ENCODE results near the gene ROR2.
A peak's percentile ranks its signal among the peaks of the same experiment; 100 is the strongest.

ROR2 gene

DNA sequence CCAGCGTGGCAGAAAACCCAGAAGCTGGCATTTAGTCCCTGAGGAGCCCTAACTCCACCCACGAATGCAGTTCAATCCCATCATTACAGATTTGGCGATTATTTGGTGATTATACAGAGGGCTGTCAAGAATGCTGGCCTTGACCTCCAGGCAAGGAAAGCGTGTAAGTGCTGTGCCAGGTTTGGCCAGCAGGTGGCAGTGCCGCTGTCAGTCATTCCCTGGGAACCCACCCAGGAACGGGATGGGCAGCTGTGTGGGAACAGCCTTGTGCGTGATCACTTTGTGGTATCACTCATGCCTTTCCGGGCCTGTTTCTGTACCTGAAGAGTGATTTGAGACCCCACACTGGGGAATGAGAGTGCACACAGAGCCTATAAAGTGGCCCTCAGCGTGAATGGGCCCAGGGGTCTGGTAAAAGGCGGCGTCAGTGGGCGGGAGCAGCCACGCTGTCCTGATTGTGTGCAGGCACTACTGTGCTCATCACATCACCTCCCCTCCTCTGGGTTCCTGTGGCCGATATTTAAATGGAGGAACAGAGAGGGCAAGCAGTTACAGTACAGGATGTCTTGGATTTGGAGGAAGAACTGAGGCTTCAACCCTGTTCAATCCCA lies 215.6 kb downstream of the ROR2 start:
- no peak for DNase-seq

GRCh38 chr9:91733006-91733624 lies 216.9 kb downstream of the ROR2 start:
- DNase-seq, result no peak

GRCh38 chr9:91732187-91733005 lies 217.6 kb downstream of the ROR2 start:
- no peak for DNase-seq

DNA sequence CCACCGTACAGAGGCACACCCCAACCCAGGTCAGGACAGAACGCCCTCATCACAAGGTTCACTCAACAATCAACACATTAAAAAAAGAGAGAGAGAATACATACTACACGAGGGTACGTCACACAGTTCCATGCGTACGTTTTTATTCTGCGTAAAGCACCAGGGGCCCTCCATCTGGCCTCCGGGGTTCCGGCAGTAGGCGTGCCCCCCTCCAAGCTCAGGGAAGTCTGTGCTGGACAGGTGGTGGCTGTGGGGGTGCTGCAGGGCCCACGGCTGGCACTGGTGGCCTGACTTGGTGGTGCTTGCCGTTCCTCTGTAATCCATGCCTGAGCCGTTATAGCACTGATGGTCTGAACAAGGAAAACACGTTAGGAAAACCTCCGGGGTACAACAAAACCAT lies 219.2 kb downstream of the ROR2 start:
- no peak for DNase-seq

DNA sequence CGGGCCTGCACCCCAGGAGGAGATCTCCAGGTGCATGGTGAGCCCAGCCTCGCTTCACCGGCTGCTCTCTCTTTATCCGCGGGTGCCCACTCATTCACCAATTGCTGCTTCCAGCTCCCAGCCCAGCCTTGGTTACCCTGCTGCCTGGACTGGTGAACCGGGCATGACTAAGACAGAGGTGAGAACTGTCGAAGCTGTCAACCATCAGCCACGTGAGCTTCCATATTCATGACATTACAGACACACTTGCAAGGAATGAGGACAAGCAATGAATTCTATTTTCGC lies 220.5 kb downstream of the ROR2 start:
- DNase-seq, result no peak

DNA sequence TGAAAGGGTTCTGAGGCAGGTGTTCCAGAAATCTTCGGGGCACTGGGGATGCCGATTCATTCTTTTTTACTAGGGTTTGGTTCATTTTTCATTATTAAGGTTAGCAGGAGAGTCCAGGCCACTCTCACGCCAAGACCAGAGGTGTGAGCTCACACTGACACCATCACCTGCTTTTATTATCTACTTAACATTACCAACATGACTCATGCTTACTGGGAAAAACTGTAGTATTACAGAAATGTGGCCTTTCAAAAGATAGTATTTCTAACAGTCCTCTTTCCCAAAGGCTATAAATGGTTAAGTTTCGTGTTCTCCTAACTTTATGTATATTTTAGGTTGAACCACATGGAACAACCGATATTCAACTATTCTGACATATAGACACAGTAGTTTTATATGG lies 222.1 kb downstream of the ROR2 start:
- no peak for DNase-seq

DNA sequence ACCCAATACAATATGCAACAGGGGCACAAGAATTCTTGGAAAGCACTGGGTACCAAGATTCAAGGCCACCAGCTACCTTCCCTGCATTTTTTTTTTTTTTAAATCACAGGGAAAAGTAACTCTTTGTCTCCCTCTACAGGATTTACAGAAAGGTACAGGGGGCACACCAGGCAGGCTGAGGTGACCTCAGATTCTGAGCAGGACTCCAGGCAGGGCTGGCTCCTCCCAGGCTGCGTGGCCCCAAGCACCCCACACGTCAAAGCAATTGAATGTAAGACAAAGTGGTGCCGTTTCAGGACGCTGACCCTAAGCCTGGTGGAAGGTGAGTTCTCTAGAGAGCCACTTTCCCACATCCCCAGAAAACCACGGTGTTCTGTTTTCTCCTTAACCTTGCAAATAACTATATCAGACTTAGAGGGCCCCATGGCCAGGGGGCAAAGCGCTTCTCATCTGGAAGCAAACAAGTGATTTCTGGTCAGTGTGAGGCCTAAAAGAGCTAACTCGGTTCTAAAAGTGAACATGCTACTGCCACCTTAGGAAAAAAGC lies 222.6 kb downstream of the ROR2 start:
- DNase-seq, result no peak

- DNase-seq, result no peak
Measured at GRCh38 chr9:91726406-91727100, 223.5 kb downstream of the ROR2 start.

- DNase-seq, result no peak
Measured at GRCh38 chr9:91725651-91726050, 224.4 kb downstream of the ROR2 start.

- no peak for DNase-seq
Measured at GRCh38 chr9:91724609-91725505, 225.2 kb downstream of the ROR2 start.

DNA sequence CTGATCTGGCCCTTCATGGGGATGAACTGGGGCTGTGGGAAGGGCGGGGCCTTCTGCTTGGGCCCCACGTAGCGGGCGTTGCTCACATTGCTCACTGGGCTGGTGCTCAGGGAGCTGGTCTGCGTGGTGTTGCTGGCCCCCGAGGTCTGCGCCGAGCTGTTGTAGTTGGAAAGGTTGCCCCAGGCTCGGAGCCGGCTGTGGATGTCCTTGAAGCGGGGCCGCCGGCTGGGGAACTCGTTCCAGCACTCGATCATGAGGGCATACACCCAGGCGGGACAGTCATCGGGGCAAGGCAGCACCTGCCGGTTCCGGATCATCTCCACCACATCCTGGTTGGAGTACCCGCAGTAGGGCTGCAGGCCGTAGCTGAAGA lies 226.0 kb downstream of the ROR2 start:
- no peak for DNase-seq

- no peak for DNase-seq
Measured at GRCh38 chr9:91723420-91724067, 226.5 kb downstream of the ROR2 start.

GRCh38 chr9:91720751-91721705 lies 229.0 kb downstream of the ROR2 start:
- DNase-seq, result no peak

- no peak for DNase-seq
Measured at GRCh38 chr9:91720313-91720712, 229.7 kb downstream of the ROR2 start.

- DNase-seq, result no peak
Measured at GRCh38 chr9:91718071-91718470, 232.0 kb downstream of the ROR2 start.

DNA sequence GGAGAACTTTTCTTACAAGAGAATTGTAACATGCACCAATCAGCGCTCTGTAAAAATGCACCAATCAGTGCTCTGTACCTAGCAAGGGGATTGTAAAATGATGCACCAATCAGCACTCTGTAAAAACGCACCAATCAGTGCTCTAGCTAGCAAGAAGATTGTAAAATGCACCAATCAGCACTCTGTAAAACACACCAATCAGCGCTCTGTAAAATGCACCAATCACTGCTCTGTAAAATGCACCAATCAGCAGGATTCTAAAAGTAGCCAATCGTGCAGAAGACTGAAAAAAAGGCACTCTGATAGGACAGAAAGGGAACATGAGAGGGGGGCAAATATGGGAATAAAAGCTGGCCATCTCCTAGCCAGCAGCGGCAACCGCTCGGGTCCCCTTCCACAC lies 233.2 kb downstream of the ROR2 start:
- no peak for DNase-seq

GRCh38 chr9:91716239-91716638 lies 233.8 kb downstream of the ROR2 start:
- DNase-seq, result no peak

DNA sequence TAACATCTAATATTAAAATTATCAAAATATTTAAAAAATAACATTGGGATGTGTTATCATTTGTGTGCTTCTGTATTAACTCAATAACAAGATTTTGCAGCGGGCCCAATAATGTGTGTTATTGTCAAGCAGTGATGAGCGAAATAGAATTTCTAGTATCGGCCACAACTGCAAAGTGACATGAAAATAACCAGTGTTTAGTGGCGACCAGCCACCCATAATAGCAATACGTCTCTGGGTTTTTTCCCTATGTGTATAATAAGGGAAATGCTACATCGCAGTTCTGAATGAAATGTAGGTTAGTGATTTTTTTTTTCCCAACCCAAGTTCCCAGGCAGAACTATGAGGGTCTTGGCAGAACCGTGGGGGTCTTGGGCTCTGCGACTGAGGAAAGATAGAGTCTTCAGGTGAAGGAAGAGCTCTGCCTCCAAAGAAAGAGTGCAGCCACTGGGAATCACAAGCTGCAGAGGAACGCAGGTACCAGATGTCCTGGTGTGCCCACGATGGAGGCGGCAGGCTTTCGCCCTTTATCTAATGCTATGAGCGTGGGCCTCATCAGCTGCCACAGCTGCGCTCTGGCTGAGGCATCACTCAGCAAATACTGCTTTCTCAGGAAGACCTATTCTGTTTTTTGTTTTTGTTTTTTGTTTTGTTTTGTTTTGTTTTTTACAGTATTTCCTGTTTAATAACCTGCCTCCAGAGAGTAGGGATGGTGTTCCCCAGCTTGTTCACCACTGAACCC lies 235.0 kb downstream of the ROR2 start:
- DNase-seq, result no peak

DNA sequence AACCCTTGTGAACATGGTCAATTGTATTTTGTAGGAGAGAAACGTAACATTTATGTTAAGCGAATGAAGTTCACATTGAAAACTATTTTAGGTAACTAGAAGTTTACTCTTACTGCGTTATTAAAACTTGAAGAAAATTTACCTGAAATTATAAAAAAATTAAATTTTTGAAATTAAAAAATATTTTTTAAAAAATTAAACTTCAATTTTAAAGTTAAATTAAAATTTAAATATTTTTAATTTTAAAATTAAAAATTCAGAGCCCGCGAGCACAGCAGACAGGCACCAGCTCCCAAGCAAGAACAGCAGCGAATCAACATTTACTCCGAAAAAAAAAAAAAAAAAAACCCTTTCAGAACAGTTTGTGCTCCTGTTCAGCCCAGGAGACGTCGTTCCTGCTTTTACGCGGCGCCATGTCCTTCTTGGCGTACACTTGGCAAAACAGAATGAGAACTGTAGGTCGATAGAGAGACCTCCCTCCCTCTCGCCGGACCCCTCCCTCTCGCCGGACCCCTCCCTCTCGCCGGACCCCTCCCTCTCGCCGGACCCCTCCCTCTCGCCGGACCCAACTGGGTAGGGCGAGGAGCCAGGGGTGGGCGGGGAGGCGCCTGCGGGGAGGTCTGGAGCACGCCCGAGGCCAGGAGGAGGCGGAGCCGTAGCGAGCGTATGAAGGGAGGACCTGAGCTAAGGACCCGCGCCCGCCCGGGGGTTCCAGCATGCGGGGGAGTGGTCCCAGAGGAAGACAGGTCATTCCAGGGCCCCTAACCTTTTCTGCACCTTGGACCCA lies 235.8 kb downstream of the ROR2 start:
- peak; percentile 50 for DNase-seq
